NCI-H2107 (cell line): Measurements from ENCODE around the gene CDK2AP2.
A peak's percentile ranks its signal among the peaks of the same experiment; 100 is the strongest.
"Not testable (repeated sequence)": the region's sequence is repeated elsewhere in the genome, so short reads cannot be mapped to it uniquely, and the experiment has no call there.

Experiments used
- DNase-seq: peaks from one replicate; lab custom pipeline; 2025; lab: John Stamatoyannopoulos, UW

Gene CDK2AP2

GRCh38 chr11:67523556-67524479 lies 15.9 kb upstream of the CDK2AP2 start:
- DNase-seq = no peak

- no peak for DNase-seq
Observed at GRCh38 chr11:67522844-67523555, 15.0 kb upstream of the CDK2AP2 start, which contains the start of gene CABP2. CABP2 (minus strand) TSS chr11:67523446; CDS start chr11:67523326, 120 bp downstream.

DNA sequence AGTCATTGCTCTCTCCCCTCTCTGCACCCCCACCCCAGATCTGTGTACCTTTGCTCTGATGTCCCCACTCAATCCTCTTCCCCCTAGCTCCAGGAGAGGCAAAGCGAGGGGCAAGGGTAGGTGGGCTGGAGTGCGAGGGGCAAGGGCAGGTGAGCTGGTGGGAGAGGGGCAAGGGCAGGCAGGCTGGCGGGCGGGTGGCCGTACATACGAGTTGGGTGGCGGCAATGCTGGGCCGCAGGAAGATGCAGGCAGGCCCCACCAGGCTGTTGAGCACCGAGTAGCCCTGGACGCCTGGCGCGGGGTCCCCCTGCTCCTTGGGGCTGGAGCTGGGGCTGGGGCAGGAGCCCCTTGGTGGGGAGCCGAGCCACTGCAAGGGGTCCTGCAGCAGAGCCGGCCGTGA lies 14.4 kb upstream of the CDK2AP2 start:
- no peak for DNase-seq

- no peak for DNase-seq
Observed at GRCh38 chr11:67521924-67522323, 14.0 kb upstream of the CDK2AP2 start.

DNA sequence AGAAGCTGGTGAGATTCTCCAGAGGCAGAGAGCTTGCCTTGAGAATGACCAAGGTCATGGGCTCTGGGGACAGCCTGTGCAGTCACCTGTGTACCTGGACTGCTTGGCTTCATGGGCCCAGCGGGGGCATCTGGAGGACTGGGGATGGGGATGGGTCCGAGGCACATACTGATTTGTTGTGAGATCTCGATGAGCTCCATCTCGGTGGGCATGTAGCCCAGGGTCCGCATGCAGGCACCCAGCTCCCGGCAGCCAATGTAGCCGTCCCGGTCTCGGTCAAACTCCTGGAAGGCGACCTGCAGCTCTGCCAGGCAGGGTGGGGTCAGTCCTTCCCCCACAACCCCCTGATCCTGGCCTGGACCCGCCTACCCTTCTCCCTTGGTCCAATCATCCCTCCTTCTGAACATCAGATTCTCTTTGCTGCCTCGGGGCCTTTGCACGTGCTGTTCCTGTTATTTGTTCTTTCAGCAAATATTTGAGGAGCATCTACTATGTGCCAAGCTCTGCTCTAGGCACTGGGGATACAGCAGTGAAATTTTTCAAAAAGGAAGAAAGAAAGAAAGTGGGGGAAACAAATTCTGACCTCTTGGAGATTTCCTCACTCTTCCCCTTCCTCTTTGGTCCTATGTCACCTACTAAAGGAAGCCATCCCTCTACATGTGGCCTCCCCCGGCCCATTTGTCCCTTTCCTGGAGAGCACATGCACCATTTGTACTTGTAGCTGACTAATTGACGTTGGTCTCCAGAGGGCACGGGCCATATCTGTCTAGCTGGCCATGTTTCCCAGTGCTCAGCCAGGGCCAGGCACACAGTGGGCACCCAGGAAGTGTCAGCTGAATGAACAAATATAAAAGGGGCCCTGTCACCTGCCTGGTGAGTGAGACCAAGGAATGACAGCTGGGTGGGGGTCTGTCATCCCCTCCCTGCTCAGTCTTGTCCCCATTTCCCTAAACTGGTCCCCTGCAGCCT lies 13.2 kb upstream of the CDK2AP2 start:
- DNase-seq = no peak

DNA sequence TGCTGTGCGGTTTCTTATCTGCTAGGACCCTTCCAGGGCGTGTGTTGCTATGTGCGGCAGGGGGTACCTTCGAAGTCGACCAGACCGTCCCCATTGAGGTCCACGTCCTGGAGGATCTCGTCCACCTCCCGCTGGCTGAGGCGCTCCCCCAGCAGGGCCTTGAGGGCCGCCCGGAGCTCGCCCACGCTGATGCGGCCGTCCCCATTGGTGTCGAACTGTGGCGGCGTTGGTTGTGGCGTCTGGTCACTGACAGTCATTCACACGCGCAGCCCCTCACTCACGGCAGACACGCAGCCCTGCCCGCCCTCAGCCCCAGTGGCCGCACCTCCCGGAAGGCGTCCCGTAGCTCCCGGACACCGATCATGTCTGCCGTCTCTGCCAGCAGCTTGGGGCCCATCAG lies 11.8 kb upstream of the CDK2AP2 start:
- DNase-seq = no peak

- DNase-seq = no peak
Observed at GRCh38 chr11:67517784-67518552, 10.0 kb upstream of the CDK2AP2 start.

GRCh38 chr11:67516806-67517205 lies 8.8 kb upstream of the CDK2AP2 start:
- DNase-seq = no peak

DNA sequence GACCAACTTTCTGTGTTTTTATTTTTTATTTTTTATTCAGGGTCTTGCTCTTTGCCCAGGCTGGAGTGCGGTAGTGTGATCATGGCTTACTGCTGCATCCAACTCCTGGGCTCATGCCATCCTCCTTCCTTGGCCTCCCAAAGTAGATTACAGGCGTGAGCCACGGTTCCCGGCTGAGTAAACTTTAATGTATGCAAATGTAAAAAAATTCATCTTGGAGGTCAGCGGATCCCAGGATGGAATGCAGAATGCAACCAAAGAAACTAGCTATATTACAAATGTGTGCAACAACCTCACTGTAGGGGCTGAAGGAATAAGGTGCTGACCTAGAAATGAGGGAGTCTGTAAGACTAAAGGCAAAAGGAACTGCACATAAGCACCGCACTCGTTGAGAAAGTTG lies 6.2 kb upstream of the CDK2AP2 start:
- DNase-seq = no peak

DNA sequence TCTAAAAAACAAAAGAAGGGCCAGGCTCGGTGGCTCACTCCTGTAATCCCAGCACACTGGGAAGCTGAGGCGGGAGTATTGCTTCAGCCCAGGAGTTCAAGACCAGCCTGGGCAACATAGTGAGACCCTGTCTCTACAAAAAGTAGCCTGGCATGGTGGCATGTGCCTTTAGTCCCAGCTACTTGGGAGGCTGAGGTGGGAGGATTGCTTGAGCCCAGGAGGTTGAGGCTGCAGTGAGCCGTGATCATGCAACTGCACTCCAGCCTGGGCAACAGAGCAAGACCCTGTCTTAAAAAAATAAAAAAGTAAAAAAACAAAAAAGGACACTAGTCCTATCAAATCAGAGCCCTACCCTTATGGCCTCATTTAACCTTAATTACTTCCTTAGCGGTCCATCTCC lies 3.6 kb upstream of the CDK2AP2 start:
- DNase-seq = not testable (repeated sequence)

GRCh38 chr11:67510023-67510345 lies 2.0 kb upstream of the CDK2AP2 start:
- DNase-seq = no peak

DNA sequence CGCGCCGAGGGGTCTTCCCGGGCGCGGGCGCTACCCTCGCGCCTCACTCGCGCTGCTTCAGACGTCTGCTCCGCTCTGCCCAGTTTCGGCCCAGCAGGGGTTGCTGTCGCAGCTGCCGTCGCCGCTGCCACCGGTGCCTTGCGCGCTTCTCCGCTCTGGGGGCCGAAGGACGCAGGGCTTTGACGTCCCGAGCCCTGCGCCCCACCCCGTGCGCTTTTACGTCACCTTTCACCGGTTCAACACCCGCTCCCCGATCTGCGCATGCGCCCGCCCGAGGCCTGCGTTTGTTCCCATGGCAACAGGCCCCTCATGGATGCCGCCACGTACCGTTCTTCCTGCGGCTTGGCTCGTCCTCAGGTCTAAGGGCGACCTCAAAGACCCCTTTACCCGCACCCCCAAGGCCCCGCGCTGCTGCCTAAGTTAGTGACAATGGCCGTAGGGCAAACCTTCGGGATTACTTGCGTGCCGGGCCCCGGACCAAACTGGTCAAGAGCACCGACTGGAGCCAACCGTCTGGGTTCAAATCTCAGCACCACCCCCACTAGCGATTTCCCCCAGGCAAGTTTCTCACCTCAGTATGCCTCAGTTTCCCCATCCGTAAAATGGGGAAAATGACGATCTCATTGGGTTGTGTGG lies 642 bp upstream of the CDK2AP2 start:
- DNase-seq = peak; percentile 97

GRCh38 chr11:67507242-67507863 lies 609 bp downstream of the CDK2AP2 start:
- no peak for DNase-seq

DNA sequence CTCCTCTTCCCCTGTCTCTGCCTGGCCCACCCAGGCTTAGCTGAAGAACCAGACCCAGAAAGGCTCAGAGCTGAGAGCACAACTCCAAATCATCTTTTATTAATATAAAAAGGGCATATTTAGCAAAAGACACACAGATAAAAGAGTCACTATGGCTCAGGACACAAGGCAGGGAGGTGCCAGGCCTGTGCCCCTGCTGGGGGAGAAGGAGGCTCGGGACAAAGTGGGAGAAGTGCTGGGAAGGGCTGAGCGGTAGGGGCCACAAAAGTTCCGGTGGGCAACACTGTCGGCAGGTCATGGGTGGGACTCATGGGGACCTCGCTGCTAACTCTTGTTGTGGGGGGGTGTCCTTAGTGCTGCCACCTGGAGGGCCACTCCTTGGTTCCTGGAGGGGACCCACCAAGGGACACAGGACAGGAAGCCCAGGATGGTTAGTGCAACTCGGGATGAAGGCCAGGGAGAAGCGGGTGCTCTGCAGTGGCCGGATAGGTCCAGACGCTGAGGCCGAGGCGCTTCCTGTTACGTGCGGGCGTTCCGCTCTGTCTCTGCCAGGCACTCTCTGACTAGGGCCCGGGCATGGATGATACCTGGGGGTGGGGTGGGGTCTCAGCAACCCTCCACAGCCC lies 1.4 kb downstream of the CDK2AP2 start:
- no peak for DNase-seq

- DNase-seq = peak; percentile 45
Observed at GRCh38 chr11:67505605-67506396, 2.2 kb downstream of the CDK2AP2 start.

DNA sequence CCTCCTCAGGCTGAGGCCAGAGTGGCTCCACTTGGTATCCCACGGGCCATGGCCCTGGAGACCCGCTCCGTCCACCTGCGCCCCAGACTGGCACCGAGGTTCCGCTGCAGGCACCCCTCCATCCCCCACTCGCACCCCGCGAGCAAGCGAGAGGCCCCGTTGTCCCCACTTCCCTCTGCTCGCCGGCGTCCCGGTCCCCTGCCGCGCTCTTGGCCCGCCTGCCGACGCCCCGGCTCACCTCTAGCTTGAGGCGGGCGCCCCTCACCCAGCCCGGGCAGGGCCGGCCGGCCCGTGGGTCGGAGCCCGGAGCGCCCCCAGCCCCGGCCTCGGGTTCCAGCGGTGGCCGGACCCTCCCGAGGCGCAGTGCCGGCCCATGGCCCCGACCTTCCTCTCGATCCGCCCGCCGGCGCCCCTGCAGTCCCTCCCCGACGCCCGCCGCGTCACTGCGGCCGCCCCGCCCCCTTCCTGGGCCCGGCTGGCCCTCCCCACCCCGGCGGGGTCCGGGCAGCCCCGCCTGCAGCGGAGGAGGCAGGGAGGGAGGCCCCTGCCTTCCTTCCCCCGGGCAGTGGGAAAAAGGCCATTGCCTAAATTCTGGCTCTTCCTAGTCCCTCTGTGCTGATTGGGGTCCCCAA lies 2.9 kb downstream of the CDK2AP2 start, which contains the start of gene PITPNM1:
TSS of gene PITPNM1 (minus strand) at position 414 of the 632 bp plus-strand sequence. CDS start 1,183 bp downstream, outside the sequence.
- no peak for DNase-seq

DNA sequence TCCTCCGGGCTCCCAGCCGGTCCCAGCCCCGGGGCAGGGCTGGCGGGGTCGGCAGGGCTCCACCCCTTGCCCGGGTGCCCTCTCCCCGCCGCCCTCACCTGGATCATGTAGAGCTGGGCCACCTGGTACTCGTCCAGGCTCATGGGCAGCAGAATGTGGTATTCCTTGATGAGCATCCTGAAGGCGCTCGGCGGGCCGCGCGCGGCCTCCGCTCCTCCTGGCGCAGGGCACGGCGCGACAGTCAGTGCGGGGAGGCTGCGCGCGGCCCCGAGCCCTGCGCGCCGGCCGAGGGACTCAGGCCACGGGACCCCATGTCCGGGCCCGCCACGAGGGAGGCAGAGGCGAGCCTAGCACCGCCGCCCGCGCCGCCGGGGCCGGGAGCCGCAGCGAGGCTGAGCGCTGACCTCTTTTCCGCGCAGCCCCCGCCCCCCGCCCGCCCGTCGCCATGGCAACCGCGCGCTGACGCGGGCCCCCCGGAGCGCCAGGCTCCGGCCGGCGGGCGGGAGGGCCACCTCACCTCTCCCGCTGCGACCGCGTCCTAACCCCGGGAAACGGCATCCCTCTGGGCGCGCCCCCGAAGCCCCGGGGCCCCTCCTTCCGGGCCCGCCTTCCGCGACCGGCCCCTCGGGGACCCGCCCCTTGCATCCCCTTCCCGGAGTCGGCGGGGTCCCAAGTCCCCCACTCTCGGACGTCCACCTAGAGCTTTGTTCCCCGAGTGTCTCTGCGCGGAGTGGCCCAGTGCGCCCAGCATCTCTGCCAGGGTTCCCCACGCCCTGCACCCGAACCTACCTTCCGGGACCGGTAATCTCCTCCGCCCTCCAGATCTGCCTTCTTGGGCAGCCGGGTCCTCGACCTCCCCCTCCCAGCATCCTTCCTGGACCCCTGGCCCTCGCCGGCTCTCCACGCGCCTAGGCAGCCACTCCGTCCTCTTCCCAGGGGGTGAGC lies 3.7 kb downstream of the CDK2AP2 start:
- DNase-seq = no peak
